EH (cell line): ENCODE results near the gene FGD5.

Experiments
- DNase-seq: peaks from one replicate; pipeline ENCODE4 v3.0.0-alpha.2; 2015; ENCODE audit warnings: low read depth

Gene FGD5, protein sequence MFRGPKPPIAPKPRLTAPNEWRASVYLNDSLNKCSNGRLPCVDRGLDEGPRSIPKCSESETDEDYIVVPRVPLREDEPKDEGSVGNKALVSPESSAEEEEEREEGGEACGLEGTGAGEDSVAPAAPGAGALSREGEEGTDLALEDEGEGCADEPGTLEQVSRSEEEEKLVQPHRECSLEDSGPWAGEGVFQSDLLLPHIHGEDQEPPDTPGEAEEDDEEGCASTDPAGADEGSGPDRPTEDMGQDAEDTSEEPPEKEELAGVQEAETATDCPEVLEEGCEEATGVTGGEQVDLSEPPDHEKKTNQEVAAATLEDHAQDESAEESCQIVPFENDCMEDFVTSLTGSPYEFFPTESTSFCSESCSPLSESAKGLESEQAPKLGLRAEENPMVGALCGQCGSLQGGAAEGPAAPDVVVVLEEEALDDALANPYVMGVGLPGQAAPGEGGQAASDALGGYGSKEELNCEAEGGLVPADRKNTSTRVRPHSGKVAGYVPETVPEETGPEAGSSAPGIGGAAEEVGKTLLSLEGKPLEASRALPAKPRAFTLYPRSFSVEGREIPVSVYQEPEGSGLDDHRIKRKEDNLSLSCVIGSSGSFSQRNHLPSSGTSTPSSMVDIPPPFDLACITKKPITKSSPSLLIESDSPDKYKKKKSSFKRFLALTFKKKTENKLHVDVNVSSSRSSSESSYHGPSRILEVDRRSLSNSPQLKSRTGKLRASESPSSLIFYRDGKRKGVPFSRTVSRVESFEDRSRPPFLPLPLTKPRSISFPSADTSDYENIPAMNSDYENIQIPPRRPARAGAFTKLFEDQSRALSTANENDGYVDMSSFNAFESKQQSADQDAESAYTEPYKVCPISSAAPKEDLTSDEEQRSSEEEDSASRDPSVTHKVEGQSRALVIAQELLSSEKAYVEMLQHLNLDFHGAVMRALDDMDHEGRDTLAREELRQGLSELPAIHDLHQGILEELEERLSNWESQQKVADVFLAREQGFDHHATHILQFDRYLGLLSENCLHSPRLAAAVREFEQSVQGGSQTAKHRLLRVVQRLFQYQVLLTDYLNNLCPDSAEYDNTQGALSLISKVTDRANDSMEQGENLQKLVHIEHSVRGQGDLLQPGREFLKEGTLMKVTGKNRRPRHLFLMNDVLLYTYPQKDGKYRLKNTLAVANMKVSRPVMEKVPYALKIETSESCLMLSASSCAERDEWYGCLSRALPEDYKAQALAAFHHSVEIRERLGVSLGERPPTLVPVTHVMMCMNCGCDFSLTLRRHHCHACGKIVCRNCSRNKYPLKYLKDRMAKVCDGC (N-terminal part only)

DNA sequence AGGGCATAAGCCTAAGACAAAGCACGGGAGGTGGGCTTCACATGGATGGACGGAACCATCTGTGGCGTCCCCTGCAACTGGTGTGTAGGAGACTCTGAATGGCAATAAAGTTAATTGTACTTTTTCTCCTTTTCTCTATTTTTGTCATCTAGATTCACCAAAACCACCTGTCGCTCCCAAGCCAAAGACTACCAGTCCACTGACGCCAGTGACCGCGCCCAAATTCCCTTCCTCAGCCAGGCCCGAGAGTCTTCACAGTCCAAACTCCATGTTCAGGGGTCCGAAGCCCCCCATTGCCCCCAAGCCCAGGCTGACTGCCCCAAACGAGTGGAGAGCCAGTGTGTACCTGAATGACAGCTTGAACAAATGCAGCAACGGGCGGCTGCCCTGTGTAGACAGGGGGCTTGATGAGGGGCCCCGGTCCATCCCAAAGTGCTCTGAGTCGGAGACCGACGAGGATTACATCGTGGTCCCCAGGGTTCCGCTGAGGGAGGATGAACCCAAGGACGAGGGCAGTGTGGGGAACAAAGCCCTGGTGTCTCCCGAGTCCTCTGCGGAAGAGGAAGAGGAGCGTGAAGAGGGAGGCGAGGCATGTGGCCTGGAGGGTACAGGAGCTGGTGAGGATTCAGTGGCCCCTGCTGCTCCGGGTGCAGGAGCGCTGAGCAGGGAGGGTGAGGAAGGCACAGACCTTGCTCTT lies at the start of gene FGD5:
TSS of gene FGD5 (plus strand) at position 159 of the 697 bp plus-strand sequence. CDS start at position 269, 110 bp downstream.
- DNase-seq, result no peak

DNA sequence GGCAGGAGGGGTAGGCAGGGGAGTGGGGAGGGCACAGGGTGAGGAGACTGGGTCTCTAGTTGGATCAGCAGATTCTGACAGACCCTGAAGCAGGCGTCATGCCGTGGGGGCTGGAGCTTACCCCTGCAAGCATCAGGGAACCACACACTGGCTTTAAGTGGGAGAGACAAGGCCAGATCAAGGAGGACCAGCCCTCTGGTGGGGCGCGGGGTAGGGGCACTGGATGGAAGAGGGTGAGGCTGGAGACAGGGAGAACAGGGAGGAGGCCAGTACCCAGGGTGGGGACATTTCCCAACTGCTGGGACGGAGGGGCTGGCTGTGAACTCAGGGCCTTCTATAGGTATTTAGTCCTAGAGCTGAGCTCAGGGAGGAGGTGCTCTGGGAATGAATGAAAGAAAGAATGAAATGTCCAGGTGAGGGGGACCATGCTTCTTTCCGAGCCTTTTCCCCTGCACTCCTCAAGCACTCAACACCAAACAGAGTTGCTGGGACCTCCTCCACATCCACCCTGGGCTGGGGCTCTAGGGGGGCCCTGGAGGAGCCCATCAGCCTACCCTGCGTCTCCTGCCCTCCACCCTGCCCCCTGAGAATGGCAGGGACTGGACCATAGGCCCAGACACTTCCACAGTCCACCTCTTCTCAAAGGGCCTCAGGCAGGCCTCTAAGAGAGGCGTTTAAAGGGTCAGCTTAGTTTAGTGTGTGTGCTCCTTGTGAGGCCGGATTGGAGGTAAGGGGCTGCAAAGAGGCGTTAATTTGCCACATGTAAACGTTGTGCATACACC lies 49.0 kb upstream of the FGD5 start:
- no peak for DNase-seq

DNA sequence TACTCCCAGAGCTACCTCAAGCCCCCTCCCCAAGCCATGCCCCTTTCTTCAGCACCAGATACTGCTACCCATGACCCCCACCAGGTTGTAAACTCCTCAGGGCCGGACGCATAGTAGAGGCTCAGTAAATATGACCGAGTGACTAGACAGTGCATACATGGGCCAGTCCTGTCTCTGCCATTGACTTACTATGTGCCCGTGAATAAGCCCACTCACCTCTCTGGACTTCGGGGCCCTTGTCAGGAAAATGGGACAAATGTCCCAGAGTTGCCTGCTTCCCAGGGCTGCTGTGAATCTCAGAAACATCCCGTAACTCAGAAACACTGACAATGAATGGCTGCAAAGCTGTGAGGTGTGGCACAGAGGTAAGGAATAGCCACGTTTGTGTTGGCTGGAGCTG lies 48.2 kb upstream of the FGD5 start:
- no peak for DNase-seq

DNA sequence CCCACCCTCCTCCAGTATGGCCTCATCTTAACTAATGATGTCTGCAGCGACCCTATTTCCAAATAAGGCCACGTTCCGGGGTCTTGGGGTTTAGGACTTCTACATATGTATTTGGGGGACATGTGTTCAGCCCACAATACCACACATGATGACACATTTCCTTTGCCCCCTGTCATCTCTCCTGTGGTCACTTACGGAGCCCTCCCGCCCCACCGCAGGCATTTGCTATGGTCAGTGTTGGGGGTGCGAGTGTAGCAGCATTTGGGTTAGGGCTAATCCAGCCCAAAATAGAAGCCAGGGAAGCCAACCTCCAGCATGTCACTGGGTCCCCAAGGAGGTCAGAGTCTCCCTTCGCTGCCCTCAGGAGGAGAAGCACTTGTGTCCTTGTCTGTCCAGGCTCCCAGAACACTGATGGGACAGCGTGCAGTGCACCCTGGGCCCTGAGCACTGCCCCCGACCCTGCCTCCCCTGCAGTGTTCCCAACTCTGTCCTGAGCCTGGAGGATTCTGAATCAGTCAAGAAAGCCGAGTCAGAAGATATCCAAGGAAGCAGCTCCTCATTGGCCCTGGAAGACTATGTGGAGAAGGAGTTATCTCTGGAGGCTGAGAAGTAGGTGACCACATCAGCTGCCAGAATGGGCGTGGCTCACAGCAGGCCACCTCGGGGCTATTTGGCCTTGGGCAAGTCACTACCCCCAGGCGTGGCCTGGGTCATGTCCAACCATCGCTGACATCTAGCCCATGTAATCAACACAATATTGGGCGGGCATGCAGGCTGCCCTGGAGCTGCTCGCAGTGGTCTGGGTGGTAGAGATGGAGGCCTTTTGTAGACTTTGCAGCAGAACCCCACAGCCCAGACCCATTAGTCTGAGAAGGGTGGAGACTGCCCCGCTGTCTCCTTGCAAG lies 46.9 kb upstream of the FGD5 start:
- DNase-seq, result no peak

DNA sequence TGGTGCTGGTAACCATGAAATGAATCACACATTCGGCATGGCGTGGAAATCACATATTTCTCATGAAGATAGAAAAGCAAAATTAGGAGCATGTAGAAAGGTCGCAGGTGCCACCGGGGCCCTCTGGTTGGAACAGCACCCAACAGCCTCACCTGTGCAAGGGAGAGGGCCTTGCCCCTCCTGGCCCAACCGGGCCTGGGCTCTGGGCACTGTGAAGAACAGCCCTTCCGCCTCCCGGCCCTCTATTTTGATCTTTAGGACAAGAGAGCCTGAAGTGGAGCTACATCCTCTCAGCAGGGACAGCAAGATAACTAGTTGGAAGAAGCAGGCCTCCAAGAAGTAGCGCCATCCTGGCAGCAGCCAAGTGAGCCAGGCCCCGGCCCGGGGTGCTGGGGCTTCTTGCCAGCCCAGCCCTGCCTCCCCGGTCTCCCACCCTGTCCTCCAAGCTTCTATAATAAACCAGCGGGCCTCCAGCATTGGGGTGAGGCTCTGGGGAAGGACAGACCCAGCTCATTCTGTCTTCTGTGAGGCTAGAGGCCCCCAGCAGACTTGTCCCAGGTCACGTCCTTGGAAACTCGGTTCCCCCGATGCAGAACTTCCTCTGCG lies 46.1 kb upstream of the FGD5 start:
- no peak for DNase-seq

DNA sequence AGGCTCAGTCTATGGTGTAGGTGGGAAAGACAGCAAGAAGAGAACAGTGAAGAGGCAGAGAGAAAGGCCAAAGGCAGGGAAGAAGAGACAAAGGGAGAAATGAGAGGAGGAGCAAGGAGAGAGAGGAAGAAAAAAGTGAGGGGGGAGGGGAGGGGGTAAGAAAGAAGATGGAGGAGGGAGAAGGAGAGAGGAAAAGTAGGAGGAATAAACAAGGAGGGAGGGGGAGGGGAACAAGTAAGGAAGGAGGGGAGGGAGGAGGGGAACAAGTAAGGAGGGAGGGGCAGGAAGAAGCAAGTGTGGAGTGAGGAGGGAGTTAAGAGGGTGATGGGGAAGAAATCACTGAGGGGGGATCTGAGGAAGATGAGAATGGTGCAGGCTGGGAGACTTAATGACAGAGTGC lies 45.5 kb upstream of the FGD5 start:
- no peak for DNase-seq

DNA sequence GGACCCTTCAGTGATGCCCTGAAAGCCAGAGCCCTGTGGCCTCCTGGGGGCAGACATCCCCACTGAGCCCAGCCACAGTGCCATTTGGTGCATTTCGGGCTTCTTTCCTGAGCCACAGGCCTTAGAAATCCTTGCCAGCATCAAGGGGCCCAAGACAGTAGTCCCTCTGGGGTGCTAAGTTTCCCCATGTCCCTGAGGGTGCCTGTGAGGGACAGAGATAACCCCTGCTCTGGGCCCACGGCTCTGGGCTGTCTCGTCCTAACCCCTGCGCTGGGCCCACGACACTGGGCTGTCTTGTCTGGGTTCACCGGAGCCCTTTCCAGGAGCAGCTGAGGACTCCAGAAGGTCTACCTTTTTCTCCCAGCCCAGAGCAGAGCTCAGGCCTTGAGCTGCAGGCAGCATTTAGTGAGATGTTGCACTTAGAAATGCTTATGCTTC lies 45.1 kb upstream of the FGD5 start:
- no peak for DNase-seq

DNA sequence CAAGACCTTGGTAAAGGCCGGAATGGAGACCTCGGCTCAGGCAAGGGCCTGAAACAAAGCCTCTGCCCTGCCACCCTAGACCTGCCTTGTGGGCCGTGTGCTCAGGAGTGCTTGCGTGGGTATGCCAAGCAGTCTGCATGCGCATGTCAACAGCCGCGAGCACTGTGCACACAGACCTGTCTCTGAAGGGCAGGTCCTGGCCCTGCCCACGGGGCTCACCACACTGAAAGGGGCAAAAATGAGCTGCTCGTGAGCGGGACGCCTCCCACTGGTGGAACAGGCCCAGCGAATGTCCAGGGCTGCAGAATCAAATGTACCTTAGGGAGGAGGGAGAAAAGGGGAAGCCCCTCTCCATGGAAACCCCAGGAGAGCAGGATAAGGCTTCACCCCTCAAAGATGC lies 44.3 kb upstream of the FGD5 start:
- DNase-seq, result no peak

DNA sequence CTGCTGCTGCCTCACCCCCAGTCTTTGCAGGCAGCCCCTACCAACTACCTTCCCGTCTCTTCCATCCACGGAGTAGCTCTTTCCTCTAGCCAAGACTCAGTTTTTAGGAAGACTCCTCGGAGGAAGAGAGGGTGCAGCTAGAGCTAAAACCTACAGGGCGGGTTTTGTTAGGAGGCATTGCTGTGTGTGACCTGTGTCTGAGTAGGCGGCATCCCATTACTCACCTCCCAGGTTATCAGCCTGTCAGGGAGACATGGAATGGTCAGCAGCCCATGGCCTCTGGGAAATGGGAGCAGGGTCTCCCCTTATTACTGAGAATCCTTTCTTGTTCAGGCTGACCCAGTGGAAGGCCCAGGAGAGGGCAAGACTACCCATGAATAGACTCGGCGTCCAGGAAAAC lies 43.8 kb upstream of the FGD5 start:
- no peak for DNase-seq

DNA sequence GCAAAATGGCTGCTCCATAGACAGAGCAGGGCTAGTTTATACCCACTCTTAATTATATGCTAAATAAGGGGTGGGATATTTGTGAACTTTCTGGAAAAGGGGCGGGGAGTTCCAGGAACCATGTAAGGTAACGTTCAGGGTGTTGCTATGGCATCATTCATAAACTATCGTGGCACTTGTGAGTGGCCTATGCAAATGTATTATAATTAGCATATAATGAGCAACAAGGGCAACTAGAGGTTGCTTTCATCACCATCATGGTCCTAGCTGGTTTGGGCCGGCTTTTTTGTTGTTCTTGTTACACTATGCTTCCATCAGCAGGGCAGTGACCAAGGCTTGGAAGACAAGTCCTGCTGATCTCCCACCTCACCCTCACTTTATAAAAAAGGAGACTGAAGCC lies 43.2 kb upstream of the FGD5 start:
- DNase-seq, result no peak

DNA sequence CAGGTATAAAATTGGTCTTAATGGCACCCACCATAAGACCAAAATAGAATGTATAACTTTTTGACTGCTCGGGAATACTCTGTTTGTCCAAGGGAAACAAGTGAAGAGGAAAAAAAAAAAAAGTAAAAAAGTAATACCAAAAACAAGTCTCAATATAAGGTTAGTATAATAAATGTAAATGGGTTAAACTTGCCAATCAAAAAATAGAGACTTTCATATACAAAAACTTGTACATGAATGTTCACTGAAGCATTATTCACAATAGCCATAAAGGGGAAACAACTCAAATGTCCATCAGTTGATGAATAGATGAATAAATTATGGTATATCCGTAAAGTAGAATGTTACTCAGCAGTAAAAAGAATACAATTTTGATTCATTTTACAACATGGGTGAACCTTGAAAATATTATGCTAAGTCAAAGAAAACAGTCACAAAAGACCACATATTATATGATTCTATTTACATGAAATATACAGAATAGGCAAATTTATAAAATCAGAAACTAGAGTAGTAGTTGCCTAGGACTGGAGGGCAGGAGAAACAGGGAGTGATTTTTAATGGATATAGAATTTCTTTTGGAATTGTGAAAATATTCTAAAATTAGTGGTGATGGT lies 39.6 kb upstream of the FGD5 start:
- no peak for DNase-seq

DNA sequence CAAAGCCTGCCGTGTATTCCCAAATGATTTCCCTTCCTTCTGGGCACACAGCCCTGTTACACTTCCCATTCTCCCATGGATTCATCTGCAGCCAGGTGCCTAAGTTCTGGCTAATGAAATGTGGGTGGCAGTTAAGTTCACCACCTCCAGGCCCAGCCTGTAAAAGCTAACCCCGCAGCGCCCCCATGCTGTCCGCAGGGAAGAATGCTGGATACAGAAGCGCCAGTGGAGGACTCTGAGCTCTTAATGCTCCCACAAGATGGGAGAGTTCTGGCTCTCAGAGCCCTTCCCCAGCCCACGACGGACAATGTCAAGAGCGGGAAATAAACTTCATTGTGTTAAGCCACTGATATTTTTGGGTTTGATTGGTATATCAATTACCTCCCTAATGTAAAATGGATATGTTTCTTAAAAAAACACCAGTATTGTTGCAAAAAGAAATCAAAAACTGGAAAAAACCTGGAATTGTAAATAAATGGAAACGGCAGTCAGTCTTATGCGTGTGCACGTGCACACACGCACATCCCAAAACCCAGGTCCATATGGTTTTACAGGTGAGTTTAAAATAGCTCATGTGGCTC lies 37.7 kb upstream of the FGD5 start:
- DNase-seq, result peak; percentile 36

DNA sequence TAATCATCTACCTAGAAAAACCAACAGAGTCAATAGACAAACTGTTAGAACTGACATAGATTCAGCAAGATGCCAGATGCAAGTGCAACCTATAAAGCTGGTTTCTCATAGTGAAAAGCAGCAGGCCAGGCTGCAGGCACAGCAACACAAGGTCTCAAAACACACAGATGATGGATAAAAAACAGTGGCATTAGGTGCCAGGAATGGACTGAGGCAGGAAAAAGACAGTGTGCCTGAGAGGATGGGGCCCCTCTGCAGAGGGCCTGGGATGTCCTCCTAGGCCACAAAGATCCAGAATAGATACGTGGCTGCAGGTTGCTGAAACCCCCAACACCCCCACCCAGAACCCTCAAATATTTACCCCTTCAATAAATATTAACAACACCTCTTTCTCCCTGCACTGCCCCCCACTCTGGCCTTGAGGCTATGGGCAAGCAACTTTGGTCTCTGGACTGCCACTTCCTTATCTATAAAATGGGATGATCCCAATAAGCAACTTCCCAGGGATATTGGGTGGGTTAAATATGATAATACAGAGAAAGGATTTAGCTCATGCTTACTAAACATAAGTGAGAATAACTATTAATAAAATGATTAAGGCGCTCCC lies 35.2 kb upstream of the FGD5 start:
- no peak for DNase-seq

DNA sequence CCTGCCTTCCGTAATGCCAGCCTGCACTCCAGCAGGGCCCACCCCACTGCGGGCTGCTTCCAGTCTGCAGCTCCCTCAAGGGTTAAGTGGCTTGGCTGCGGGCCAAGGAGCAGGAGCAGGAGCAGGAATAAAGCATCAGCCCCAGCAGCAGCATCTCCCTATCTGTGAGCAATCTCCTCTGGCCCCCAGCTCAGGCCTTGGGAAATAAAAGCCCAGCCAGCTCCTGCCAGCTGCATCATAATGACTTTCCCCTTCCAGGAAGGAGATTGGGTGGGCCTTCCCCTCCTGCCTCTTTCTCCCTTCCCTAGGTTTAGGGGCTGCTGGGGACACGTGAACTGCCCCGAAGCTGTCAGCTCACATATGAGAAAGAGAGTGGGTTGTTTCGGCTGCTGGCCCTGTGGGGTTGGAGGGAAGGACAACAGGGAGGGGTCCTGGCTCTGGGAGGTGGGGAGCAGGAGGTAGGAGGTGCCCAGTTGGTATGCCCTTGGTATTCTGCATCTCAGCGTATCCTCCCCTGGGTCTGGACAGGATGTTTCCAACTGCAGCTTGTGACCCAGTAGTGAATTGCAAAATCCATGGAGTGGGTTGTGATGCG lies 34.6 kb upstream of the FGD5 start:
- no peak for DNase-seq

DNA sequence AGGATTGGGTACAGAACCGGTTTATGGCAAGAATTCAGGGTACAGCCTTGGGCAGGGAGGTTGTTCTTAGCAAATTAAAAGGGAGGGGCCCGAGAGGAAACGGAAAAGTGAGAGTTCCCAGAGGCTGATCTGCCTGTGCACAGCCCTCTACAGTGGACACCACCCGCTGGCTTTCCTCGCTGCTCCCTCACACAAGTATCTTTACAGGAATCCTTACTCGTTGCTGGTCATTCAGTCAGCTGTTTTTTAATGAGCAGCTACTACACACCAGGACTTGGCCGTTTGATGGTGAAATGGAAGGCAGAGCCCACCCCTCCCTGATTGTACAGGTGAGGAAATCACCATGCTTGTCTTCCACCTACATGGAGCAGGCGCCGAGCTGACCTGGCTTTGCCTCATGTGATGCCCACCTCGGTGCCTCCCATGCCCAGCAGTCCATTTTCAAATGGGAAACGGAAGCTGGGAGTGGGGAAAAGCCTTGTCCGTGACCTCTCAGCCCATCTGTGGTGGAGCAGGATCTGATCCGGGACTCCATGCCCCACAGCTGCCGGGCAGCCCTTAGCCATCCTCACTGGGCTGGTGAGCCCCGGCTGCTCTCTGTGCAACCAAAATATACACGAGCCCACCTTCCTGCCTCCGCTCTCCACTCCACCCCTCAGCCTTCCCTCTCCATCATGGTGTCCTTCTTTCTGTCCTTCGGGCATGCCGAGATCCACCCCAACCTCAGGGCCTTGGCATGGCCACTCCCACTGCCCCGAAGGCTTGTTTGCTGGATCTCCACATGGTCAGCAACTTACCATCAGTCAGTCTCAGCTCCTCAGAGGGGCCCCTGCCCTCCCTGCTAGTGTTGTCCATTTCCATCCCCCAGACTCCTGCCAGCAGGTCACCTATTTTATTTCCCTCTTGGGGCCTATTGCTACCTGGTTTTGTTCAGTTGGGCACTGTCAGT lies 33.3 kb upstream of the FGD5 start:
- no peak for DNase-seq

DNA sequence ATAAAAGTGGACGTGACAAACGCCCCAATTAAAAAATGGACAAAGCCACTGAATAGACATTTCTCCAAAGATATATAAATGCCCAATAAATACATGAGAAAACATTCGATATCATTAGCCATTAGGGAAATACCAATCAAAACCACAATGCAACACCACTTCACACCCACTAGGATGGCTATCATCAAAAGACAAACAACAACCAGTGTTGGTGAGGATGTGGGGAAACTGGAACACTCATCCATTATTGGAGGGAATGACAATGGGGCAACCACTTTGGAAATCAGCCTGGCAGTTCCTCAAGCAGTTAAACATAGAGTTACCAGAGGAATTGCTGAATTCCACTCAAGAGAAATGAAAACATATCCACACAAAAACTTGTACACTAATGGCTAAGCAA lies 32.4 kb upstream of the FGD5 start:
- no peak for DNase-seq

DNA sequence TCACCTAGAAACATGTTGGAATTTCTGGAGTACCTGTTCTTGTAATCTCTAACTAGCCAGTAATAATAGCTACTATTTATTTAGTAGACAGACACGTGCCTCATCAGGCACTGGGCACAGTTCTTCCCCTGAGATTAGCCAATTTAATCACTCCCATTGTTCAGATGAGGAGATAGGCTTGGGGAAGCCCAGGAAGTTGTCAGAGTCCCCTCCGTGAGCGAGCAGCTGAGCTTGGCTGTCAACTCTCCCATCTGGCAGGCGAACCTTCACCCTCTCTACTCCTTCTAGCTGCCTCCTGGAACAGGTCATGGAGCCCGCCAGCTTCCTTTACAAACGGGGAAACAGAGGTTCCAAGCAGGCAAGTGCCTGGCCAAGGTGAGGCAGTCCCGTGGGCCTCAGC lies 31.1 kb upstream of the FGD5 start:
- no peak for DNase-seq
